GM12801 (cell line): ENCODE measurements around the gene ATP6V0C.

Experiments
- CTCF ChIP-seq: IDR thresholded peaks from one replicate; pipeline ENCODE4 v1.5.1; 2011; ENCODE audit warnings: control low read depth; ENCODE audit not compliant: insufficient read length; ENCODE audit errors: extremely low read depth

ATP6V0C gene

GRCh38 chr16:2500430-2500917, 13.3 kb upstream of the ATP6V0C start:
- TF ChIP-seq CTCF, result no peak

GRCh38 chr16:2500918-2501750, 12.6 kb upstream of the ATP6V0C start:
- peak; percentile 31 for TF ChIP-seq CTCF

GRCh38 chr16:2501946-2502895, 11.5 kb upstream of the ATP6V0C start:
- no peak for TF ChIP-seq CTCF

GRCh38 chr16:2505695-2506094, 8.1 kb upstream of the ATP6V0C start:
- no peak for TF ChIP-seq CTCF

- no peak for TF ChIP-seq CTCF
Observed at GRCh38 chr16:2507052-2507659, 6.6 kb upstream of the ATP6V0C start.

- TF ChIP-seq CTCF, result no peak
Observed at GRCh38 chr16:2507665-2508064, 6.1 kb upstream of the ATP6V0C start.
